22Rv1 (cell line): ENCODE data around the gene CABS1.

ENCODE experiments used
- H3K27ac ChIP-seq: fragments of 450-650 bp; 2 replicates; pipeline ENCODE4 v1.5.1; 2017
- CTCF ChIP-seq: fragments of 450-650 bp; IDR thresholded peaks from 2 replicates; pipeline ENCODE4 v1.5.1; 2017; ENCODE audit warnings: mild to moderate bottlenecking
- ZFX ChIP-seq: fragments of 450-650 bp; IDR thresholded peaks from 2 replicates; pipeline ENCODE4 v1.6.1; 2017; ENCODE audit warnings: antibody characterized with exemption, borderline replicate concordance

CABS1 gene

GRCh38 chr4:70334681-70335080 lies at the start of gene CABS1:
Gene CABS1 (plus strand): TSS chr4:70334981. CDS start chr4:70335040, 59 bp downstream.
- TF ChIP-seq CTCF: no peak
- no peak for TF ChIP-seq ZFX
- H3K27ac ChIP-seq: no peak within 1 kb of the TSS

GRCh38 chr4:70288651-70289050 lies 46.1 kb upstream of the CABS1 start:
- TF ChIP-seq ZFX: no peak
- TF ChIP-seq CTCF: no peak
- H3K27ac ChIP-seq: no peak overlapping the region

- no peak for TF ChIP-seq ZFX
- no peak for TF ChIP-seq CTCF
- H3K27ac ChIP-seq: no peak overlapping the region
Observed at GRCh38 chr4:70291341-70291740, 43.4 kb upstream of the CABS1 start.

GRCh38 chr4:70297576-70297975 lies 37.2 kb upstream of the CABS1 start:
- TF ChIP-seq ZFX: no peak
- no peak for TF ChIP-seq CTCF
- H3K27ac ChIP-seq: no peak overlapping the region

- H3K27ac ChIP-seq: no peak overlapping the region
- TF ChIP-seq CTCF: no peak
- no peak for TF ChIP-seq ZFX
Observed at GRCh38 chr4:70298051-70298450, 36.7 kb upstream of the CABS1 start.

GRCh38 chr4:70299643-70300042 lies 35.1 kb upstream of the CABS1 start:
- TF ChIP-seq ZFX (no peak), CTCF (no peak)
- H3K27ac ChIP-seq: no peak overlapping the region

- no peak overlapping the region for H3K27ac ChIP-seq
- TF ChIP-seq ZFX: no peak
- no peak for TF ChIP-seq CTCF
Observed at GRCh38 chr4:70300215-70300614, 34.6 kb upstream of the CABS1 start.
